Activated CD8-positive, alpha-beta memory T cell treated with anti-CD3 and anti-CD28 coated beads for 24 hours (primary cell): ENCODE data around the gene TNIP3.
"Not testable (repeated sequence)": the region's sequence is repeated elsewhere in the genome, so short reads cannot be mapped to it uniquely, and the experiment has no call there.

Experiments used
- DNase-seq: peaks from one replicate; pipeline ENCODE4 v3.0.0-alpha.2; 2020

TNIP3 gene

DNA sequence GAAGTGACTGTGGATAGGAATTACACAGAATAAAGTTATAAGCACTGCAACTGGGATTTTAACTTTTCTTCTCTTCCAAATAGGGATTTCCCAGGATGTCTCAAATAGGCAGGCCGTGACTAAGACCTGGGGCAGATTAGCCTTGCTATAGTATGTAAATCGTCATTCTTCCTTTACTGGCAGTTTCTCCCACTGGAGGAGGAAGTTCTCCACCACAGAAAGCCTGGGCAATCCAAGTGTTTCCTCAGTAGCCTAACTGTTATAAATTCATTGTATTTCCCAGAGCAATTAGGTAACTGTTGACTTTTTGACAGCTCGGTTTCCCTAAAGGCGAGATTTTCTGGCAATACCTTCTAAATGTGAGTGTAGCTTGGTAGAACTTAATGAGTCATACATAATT, at the start of gene TNIP3:
TSS of gene TNIP3 (minus strand) at position 31 of the 400 bp plus-strand sequence. CDS start 196 bp downstream, outside the sequence.
- DNase-seq, result no peak

- no peak for DNase-seq
Measured at GRCh38 chr4:121212806-121213205, 48.7 kb upstream of the TNIP3 start.

DNA sequence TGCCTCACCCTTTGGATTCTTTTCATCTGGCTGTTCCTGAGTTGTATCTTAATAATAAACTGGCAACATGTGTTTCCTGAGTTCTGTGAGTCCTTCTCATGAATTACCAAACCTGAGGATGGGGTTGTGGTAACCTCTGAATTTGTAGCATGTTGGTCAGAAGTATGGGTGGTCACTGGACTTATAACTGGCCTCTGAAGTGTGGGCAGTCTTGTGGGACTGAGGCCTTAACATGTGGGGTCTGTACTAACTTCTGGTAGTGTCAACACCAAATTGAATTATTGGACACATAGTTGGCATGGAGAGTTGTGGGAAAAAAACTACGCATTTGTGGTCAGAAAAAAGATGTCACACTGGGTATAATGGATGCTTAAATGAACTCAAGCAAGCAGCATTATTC, 45.0 kb upstream of the TNIP3 start:
- DNase-seq, result no peak

DNA sequence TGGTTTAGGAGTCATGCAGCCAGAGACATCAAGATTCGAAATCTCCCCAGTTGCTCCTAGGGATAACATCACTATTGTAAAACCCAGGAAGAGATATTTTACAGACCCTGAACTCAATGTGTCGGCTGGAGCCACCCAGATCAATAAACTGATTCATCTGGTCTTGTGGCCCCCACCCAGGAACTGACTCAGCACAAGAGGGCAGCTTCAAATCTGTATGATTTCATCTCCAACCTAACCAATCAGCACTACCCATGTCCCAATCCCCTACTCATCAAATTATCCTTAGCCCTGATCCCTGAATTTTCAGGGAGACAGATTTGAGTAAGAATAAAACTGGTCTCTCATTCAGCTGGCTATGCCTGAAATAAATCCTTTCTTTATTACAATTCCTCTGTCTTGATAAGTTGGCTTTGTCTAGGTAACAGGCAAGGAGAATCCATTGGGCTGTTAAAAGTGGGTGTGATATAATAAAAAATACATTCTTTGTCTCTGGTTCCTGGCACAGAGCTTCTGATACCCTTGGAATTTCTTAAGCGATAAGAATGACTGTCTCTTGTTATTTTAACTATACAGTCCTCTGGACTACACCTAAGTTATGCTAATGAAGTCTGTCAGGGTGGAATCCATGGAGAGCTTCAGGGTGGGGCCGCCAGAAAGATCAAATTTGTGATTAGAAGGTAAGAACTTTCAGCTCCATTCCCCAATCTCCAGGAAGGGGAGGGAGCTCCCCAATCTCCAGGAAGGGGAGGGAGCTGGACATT, 44.3 kb upstream of the TNIP3 start:
- DNase-seq, result no peak

GRCh38 chr4:121205777-121206176, 41.7 kb upstream of the TNIP3 start:
- not testable (repeated sequence) for DNase-seq

GRCh38 chr4:121200795-121201472, 36.8 kb upstream of the TNIP3 start:
- DNase-seq, result no peak

DNA sequence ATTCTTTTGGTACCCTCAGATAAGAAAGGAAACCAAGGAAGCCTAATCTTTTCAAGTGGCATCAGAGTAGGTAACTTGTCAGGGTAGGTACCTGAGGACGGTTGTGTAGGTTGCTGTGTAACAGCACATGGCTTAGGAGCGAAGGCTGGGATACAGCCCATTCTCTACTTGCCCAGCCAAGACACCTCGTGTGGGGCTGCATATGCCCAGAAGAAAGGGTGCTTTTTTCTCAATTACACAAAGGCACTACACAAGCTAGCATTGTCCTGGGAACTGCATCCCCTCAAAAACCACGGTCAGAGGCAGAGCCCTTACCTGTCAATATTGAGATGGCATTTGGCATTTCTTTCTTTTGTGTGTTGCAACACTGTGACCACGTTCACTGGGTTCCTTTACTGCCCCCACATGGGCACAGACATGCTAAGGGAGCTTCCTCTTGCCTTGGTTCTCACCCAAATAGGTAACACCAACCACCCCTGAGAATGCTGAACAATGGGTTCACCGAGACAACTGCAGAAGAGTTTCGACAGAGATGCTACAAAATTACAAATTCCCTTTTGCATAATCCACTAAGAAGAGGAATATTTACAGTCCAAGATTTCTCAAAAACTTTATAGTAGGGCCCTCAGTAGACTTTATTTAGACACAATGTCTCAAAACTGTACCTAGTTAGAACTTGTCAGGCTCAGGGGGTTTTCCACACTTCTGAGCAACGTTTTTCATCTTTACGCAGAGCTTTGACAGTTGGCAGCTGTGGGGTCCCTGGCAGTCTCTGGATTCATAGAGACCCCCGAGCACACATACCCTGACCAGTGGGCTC, 35.8 kb upstream of the TNIP3 start:
- peak; percentile 66 for DNase-seq

DNA sequence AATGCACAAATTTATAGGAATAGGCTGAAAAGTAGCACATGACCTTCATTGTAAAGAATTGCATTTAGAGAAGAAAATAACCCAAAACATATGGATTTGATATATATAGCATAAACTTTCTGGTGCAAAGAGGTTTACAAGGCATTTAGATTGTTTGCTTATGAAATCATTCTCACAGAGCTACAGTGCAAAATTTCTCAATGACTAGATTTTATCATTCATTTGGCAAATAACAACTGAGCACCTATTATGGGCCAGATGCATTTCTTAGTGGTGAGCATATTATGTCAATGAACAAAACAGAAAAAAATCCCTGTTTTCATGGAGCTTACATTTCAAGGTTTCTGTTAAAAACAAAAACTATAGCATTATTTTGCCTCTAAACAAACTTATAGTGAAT, 34.1 kb upstream of the TNIP3 start:
- no peak for DNase-seq

- no peak for DNase-seq
Measured at GRCh38 chr4:121195649-121196048, 31.5 kb upstream of the TNIP3 start.

- no peak for DNase-seq
Measured at GRCh38 chr4:121192480-121192879, 28.4 kb upstream of the TNIP3 start.

GRCh38 chr4:121192013-121192412, 27.9 kb upstream of the TNIP3 start:
- no peak for DNase-seq

GRCh38 chr4:121191361-121191760, 27.2 kb upstream of the TNIP3 start:
- DNase-seq, result no peak

GRCh38 chr4:121190389-121190788, 26.3 kb upstream of the TNIP3 start:
- DNase-seq, result no peak

- peak; percentile 71 for DNase-seq
Measured at GRCh38 chr4:121189326-121190215, 25.4 kb upstream of the TNIP3 start.

DNA sequence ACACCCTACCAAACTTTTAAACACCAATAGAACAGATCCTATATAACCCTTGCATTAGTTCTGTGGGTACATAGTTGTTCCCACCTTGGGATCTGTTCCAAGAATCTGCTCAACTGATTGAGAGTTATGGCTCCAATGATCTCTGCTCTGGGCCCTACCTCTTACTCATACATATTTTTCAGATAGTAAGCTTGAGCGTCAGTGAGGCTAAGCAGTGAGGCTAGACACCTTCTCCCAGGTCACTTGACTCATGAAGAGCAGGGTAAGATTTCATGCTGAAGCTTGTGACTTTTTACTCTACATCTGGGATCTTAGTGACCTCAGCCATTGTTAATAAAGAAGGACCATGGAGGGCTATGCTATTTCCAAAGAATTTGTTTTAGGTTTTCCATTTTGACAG, 23.1 kb upstream of the TNIP3 start:
- no peak for DNase-seq

DNA sequence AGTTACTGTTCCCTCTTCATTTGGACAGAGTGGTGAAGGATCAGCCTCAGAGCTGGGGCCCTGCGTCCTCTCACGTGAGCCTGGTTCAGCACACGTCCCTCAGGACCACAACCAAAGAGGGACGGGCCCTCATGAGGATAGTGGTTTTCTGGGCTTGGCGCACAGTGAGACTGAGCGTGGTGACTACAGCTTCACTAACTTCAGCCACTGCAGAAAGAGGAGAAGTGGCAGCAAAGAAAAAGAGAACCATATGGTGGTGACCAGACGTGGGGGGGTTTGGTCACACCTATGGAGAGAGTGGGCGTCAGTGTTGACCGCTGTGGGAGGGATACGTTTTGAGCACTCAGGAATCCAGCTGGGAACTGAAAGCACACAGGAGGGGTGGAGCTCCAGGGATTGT, 21.8 kb upstream of the TNIP3 start:
- no peak for DNase-seq

GRCh38 chr4:121183989-121184388, 19.9 kb upstream of the TNIP3 start:
- DNase-seq, result no peak

GRCh38 chr4:121183361-121183760, 19.2 kb upstream of the TNIP3 start:
- DNase-seq, result no peak

DNA sequence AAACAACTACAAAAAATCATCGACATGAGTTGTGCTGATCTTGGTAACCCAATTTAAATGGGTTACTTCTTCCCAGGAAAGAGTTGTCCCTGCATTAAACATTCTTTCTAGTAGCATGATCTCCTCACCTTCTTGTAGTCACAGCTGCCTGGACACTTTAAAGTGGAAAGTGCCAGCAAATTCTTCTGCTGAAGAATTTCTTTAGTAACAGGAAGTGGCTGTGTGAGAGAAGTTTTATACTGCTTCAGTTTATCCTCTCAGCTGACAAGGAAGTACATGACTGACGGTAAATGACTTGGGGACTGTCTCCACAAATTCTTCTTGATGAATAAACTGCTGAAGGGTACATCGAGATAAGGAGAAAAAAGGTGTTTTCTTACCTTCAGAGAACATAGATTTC, 18.2 kb upstream of the TNIP3 start:
- DNase-seq, result no peak

DNA sequence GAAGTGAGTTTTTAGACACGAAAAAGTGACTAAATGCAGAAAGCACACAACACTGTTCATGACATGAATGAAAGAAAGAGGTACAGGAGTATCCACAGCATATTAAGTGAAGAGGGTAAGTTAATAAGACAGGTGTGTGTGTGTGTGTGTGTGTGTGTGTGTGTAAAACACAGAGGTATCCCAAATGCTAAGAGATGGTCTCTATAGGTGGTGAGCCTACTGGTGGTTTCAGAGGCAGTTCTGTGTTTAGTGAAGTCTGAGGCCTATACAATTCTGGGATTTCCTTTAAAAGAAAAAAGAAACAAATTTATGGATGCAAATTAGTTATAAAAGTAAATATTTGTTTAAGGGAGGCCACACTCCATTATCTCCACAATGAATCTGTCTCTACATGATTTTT, 17.4 kb upstream of the TNIP3 start:
- DNase-seq, result no peak

- DNase-seq, result no peak
Measured at GRCh38 chr4:121180558-121180957, 16.4 kb upstream of the TNIP3 start.
